ENCODE measurements around the gene WFDC5. TPM values are rescaled to one million over a fixed set of nuclear protein-coding genes. Genes with fewer than 3 reads are reported as not detected.

WFDC5 gene
- total RNA-seq, 1 donor = not detected

DNA sequence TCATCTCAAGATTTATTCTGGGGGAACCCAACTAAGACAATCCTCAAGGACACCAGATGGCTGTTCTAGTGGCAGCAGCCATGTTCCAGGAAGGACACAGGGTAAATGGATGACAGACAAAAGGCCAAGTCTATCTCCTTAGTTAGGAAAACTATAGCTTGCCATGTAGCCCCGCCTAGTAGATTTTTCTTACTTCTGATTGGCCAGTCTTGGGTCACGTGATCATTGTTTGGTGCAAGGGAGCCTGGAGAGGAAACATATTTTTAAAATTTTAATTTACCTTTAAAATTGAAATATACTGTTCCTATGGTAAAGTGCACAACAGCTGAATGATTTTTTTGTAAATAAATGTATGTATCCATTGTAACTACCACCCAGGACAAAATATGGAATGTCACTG lies 9.7 kb downstream of the WFDC5 start:
- no peak for DNase-seq (ENCODE audit: low read depth)
- H3K4me3 ChIP-seq (ENCODE audit: low read depth, low read length) = no peak overlapping the region
- TF ChIP-seq CTCF (IDR thresholded peaks at IDR 0.05; ENCODE audit: insufficient read depth, low read length) = no peak

GRCh38 chr20:45104786-45105185 lies 10.2 kb downstream of the WFDC5 start:
- no peak overlapping the region for H3K4me3 ChIP-seq (ENCODE audit: low read depth, low read length)
- TF ChIP-seq CTCF (IDR thresholded peaks at IDR 0.05; ENCODE audit: insufficient read depth, low read length) = no peak
- peak; percentile 73 for DNase-seq (ENCODE audit: low read depth)

- no peak for TF ChIP-seq CTCF (IDR thresholded peaks at IDR 0.05; ENCODE audit: insufficient read depth, low read length)
- H3K4me3 ChIP-seq (ENCODE audit: low read depth, low read length) = no peak overlapping the region
- no peak for DNase-seq (ENCODE audit: low read depth)
These were observed 11.9 kb downstream of the WFDC5 start for GRCh38 chr20:45103072-45103471.

DNA sequence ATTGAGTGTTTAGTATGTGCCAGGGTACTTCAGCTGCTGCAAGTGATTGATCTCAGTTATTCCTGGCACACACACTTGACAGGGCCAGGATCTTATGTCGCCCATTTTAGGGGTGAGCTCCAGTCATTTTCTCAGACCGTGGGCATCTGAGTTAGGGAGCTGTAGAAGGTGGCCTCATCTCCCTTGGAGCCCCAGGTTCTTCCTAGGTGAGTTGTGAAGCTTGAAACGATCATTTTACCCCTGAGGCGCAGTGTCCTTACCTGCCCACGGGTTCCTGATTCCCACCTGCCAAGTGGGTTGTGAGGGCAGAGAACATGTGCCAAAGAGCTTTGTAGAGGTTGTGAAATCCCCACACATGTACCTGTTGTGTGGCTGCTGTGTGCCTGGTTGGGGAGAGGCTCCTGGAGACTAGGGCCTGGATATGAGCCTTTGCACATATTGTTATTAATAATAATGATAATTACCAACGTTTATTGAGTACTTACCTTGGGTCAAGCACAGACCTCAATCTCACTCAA lies 13.6 kb downstream of the WFDC5 start:
- DNase-seq (ENCODE audit: low read depth) = no peak
- TF ChIP-seq CTCF (IDR thresholded peaks at IDR 0.05; ENCODE audit: insufficient read depth, low read length) = no peak
- H3K4me3 ChIP-seq (ENCODE audit: low read depth, low read length) = no peak overlapping the region

DNA sequence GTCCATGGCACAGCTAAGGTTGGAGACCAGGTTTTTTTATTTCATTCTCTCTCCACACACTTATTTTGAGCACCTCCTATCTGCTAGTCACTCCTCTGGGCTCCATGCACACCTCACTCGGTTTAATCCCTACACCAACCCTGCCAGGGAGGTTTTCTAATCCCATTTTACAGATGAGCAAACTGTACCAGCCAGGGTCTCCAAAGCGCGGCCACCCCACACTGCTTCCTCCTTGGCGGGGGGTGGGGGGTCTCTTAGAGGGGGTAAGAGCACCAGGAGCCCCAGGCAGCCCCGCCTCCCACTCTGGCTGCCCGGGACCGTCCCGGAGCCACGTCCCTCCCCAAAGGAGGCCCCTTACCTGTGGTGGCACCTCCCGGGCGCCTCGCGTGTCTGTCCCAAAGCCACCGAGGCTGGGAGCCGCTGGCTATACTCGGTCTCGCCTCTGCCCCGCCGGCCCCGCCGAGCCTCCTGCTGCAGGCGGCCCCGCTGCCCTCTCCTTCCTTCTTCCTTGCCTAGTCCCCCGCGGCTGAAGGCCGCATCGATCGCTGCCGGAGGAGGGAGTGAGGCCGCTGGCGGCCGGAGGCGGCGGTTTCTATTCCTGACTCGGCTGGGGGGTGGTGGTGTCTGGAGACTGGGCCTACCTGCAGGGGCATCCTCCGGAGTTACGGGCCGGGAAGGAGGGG lies 14.3 kb downstream of the WFDC5 start, which contains the start of gene KCNS1:
Gene KCNS1, minus strand, starts transcription at position 565 of the 683 bp plus-strand sequence. CDS start 1,891 bp downstream, outside the sequence.
- H3K4me3 ChIP-seq (ENCODE audit: low read depth, low read length) = no peak within 1 kb of the TSS
- DNase-seq (ENCODE audit: low read depth) = no peak

DNA sequence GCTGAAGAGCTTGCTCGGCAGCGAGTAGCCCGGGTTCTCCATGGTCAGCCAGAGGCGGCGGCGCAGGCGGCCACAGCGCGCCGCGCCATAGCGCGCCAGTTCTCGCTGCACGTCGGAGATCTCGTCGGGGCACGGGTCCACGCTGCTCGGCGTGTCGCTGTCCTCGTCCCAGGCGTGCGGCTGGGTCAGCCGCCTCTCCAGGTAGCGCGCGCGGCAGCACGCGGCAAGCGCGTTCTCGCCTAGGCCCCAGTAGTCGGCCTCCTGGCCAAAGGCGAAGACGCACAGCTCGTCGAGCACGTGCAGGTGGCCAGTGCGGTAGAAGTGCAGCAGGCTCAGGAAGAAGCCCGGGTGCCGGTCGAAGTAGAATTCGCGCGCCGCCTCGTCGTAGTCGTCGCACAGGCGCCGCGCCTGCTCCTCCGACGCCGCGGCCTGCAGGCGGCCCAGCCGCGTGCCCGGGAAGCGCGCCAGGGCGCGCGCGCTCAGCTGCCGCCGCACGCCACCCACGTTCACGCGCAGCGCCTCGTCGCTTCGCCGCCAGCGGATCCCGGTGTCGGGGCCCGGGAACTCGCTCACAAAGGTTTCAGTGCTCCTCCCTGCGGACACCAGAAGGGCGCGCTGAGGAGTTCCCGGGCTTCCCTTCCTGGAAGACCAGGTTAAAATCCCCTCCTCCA lies 16.7 kb downstream of the WFDC5 start:
- TF ChIP-seq CTCF (IDR thresholded peaks at IDR 0.05; ENCODE audit: insufficient read depth, low read length) = peak; percentile 20
- H3K4me3 ChIP-seq (ENCODE audit: low read depth, low read length) = peak overlapping the region; percentile 22
- DNase-seq (ENCODE audit: low read depth) = no peak

More for the DNA sequence above, 14.3 kb downstream of the WFDC5 start, which contains the start of gene KCNS1:
- TF ChIP-seq CTCF (IDR thresholded peaks at IDR 0.05; ENCODE audit: insufficient read depth, low read length) = no peak
